Thoracic aorta (tissue), 2 donors: ENCODE results near the gene FAM3C. TPM values are rescaled to one million over a fixed set of nuclear protein-coding genes. Genes with fewer than 3 reads are reported as not detected.

ENCODE experiments used
- ATAC-seq: fragments of 150-250 bp; one replicate; pipeline ENCODE4 v1.8.0; 2017; ENCODE audit warnings: low read depth; ENCODE audit not compliant: insufficient number of reproducible peaks, low FRiP score
- DNase-seq: peaks from one replicate; pipeline ENCODE4 v3.0.0-alpha.2; 2020; ENCODE audit warnings: low spot score
- H3K27ac ChIP-seq, 2 donors: fragments of 200-600 bp; sonication (generic); 1 replicate in 1 of 2; 2 replicates in 1 of 2; pipeline ENCODE4 v1.5.1; 2016; ENCODE audit warnings: mild to moderate bottlenecking in 2 of 2, moderate library complexity in 2 of 2
- H3K27me3 ChIP-seq: fragments of 200-600 bp; sonication (generic); replicated peaks from 2 replicates; pipeline ENCODE4 v1.6.0; 2016; ENCODE audit warnings: mild to moderate bottlenecking; ENCODE audit not compliant: insufficient read depth
- H3K36me3 ChIP-seq: fragments of 200-600 bp; sonication (generic); one replicate; pipeline ENCODE4 v1.5.1; 2016
- H3K4me1 ChIP-seq, 2 donors: fragments of 200-600 bp; sonication (generic); 1 replicate in 1 of 2; 2 replicates in 1 of 2; pipeline versions ENCODE4 v1.5.1 to v1.6.0; 2016; ENCODE audit warnings: low read depth in 2 of 2, mild to moderate bottlenecking in 1 of 2; ENCODE audit not compliant: control insufficient read depth in 1 of 2
- H3K4me3 ChIP-seq: fragments of 200-600 bp; sonication (generic); 2 replicates; pipeline ENCODE4 v1.5.1; 2016; ENCODE audit warnings: mild to moderate bottlenecking
- H3K9me3 ChIP-seq: fragments of 200-600 bp; sonication (generic); 2 replicates; pipeline ENCODE4 v1.5.1; 2016
- total RNA-seq, 2 donors: library from RNA; depleted of rRNA; stranded (reverse); fragments of >200 nt; gene quantifications; one replicate each; pipeline versions ENCODE4 v1.1.0 to v1.2.3, GENCODE V29; 2016
- TF ChIP-seq, protein P1 (sequence below): fragments of 200-600 bp; sonication (generic); IDR thresholded peaks from one replicate; pipeline ENCODE4 v1.5.1; 2019; ENCODE audit warnings: antibody characterized with exemption

Gene FAM3C
- total RNA-seq, 2 donors from 2014 or later = 38.9 to 50.2 TPM

DNA sequence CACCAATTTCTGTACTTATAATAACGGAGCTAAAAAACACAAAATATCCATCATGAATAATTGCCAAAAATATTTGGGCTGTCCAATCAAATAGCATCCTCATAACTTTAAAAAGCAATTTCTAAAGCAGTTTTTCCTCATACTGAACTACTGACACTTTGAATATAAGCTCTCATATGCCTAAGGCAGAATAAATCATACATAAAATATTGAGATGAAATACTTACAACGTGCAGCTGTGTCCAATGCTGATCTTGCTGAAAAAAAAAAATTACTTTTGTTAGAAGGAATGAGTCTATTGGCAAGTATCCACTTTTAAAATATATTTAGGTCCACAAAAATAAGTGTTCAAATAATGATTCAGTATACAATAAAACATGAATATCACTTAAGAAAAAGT, 24.2 kb downstream of the FAM3C start:
- Histone ChIP-seq H3K9me3 (no peaks in the 10 kb centered on the region), H3K4me1 (peaks cover 11 to 12% of the 10 kb centered on the region in 2 donors), H3K27ac (no peak overlapping the region), H3K27me3 (no peaks in the 10 kb centered on the region), H3K4me3 (no peak overlapping the region), H3K36me3 (peaks cover 3% of the 10 kb centered on the region)
- no peak for ATAC-seq
- TF ChIP-seq, protein P1, sequence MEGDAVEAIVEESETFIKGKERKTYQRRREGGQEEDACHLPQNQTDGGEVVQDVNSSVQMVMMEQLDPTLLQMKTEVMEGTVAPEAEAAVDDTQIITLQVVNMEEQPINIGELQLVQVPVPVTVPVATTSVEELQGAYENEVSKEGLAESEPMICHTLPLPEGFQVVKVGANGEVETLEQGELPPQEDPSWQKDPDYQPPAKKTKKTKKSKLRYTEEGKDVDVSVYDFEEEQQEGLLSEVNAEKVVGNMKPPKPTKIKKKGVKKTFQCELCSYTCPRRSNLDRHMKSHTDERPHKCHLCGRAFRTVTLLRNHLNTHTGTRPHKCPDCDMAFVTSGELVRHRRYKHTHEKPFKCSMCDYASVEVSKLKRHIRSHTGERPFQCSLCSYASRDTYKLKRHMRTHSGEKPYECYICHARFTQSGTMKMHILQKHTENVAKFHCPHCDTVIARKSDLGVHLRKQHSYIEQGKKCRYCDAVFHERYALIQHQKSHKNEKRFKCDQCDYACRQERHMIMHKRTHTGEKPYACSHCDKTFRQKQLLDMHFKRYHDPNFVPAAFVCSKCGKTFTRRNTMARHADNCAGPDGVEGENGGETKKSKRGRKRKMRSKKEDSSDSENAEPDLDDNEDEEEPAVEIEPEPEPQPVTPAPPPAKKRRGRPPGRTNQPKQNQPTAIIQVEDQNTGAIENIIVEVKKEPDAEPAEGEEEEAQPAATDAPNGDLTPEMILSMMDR = no peak
- no peak for DNase-seq

DNA sequence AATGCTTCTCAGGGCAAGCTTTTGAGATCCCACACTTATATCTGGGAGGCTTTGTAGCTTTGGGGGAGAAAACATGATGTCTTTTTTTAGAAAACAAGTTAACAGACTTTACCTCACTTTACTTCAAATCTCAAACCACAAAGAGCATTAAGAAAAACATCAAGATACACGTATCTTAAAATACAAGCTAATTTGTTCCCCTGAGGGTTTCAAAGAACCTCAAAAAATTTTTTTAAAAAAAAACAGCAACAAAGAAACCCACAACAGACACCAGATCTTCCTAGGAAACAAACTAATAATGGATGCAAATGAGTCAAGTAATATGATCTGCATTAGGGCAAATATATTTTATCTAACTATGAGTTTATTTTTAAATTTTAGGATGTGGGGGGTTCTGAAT, 24.7 kb downstream of the FAM3C start:
- TF ChIP-seq, protein P1 = no peak
- Histone ChIP-seq H3K27ac (no peak overlapping the region), H3K9me3 (no peaks in the 10 kb centered on the region), H3K36me3 (no peaks in the 10 kb centered on the region), H3K4me1 (peaks cover 11 to 12% of the 10 kb centered on the region in 2 donors), H3K4me3 (no peak overlapping the region), H3K27me3 (no peaks in the 10 kb centered on the region)
- no peak for ATAC-seq
- DNase-seq = no peak

DNA sequence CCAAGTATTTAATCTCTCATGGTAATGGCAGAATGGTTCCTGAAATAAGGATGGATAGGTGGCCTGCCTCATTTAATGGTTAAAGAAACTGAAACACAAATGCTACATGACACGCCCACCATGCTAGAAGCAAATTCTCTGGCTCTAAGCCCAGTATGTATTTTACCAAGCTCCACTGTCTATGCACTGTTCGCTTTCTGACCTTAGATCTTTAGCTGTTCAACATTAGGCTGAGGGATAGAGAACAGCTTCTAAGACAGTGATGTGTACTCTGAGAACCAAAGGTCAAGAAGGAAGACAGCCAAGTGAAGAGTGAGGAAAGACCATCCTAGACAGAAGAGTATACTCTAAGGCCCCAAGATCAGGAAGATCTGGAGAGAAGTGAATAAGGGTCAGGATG, 26.6 kb downstream of the FAM3C start:
- ATAC-seq = no peak
- Histone ChIP-seq H3K27me3 (no peaks in the 10 kb centered on the region), H3K9me3 (no peaks in the 10 kb centered on the region), H3K27ac (no peak overlapping the region), H3K36me3 (no peaks in the 10 kb centered on the region), H3K4me3 (no peak overlapping the region), H3K4me1 (peaks cover 11 to 12% of the 10 kb centered on the region in 2 donors)
- TF ChIP-seq, protein P1 = no peak
- DNase-seq = no peak

DNA sequence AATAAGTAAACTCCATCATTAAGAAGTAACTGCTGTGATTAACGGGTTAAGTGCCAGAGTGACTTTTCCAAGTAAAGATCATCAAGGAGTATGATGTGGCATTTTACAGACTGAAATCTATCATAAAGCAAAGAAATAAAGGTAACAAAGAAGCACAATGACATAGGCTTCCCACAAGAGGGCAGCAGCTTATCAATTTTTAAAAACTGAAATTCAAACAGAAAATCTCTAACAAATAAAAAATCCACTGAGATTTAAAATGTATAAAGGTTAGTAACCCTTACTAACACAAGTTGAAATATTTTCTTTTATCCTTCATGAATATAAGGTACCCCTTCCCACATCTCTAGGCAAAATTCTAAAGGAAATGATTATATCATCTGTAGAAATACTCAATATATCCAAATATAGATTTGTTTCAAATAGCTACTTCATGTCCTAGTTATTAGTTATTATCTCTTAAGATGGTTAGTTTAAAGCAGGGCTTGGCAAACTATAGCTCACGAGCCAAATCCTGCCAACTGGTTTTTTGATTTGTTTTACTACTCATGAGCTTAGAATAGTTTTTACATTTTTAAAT, 29.2 kb downstream of the FAM3C start:
- H3K4me1 ChIP-seq = peaks cover 0 to 1% of the 10 kb centered on the region in 2 donors
- no peak overlapping the region for H3K27ac ChIP-seq
- no peak for ATAC-seq
- peaks cover 2% of the 10 kb centered on the region for H3K36me3 ChIP-seq
- DNase-seq = no peak
- H3K4me3 ChIP-seq = no peak overlapping the region
- TF ChIP-seq, protein P1 = peak; percentile 77
- no peaks in the 10 kb centered on the region for H3K27me3 ChIP-seq
- H3K9me3 ChIP-seq = no peaks in the 10 kb centered on the region

DNA sequence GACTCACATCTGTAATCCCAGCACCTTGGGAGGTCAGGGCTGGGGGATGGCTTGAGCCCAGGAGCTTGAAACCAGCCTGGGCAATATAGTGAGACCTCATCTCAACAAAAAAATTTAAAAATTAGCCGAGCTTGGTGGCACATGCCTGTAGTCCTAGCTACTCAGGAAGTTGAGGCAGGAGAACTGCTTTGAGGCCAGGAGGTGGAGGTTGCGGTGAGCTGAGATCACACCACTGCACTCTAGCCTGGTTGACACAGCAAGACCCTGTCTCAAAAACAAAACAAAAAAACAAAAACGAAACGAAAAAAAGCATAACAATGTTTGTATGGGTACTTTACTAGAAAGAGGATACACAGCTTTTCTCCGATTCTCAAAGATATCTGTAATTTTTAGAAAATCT, 35.5 kb downstream of the FAM3C start:
- peaks cover 12% of the 10 kb centered on the region for H3K36me3 ChIP-seq
- no peak for DNase-seq
- H3K9me3 ChIP-seq = no peaks in the 10 kb centered on the region
- TF ChIP-seq, protein P1 = no peak
- no peaks in the 10 kb centered on the region for H3K4me1 ChIP-seq
- H3K27me3 ChIP-seq = no peaks in the 10 kb centered on the region
- no peak overlapping the region for H3K4me3 ChIP-seq
- ATAC-seq = no peak
- no peak overlapping the region for H3K27ac ChIP-seq
